Stimulated activated CD8-positive, alpha-beta memory T cell treated with anti-CD3 and anti-CD28 coated beads, Interleukin-12 subunit alpha, Interleukin-12 subunit beta, amount 100 ng/mL, for 24 hours (primary cell): ENCODE results near the gene KRTAP24-1.

Experiments used
- DNase-seq: peaks from one replicate; pipeline ENCODE4 v3.0.0-alpha.2; 2020; ENCODE audit errors: extremely low read depth

Gene KRTAP24-1

GRCh38 chr21:30234050-30234449 is 48.7 kb downstream of the KRTAP24-1 start:
- DNase-seq = no peak

- DNase-seq = no peak
Measured at GRCh38 chr21:30233228-30234020, 49.3 kb downstream of the KRTAP24-1 start.

- no peak for DNase-seq
Measured at GRCh38 chr21:30232011-30232410, 50.7 kb downstream of the KRTAP24-1 start.
